PC-9 (cell line): ENCODE data around the gene SYT7. TPM values are rescaled to one million over a fixed set of nuclear protein-coding genes. Genes with fewer than 3 reads are reported as not detected.
A peak's percentile ranks its signal among the peaks of the same experiment; 100 is the strongest.

Experiments
- Bru-seq: library from RNA; stranded (reverse); fragments of 400-500 nt; gene quantifications from one replicate; lab custom pipeline; 2021; lab: Mats Ljungman, UMichigan
- BruChase-seq, 2 experiments: library from RNA; stranded (reverse); fragments of 400-500 nt; gene quantifications; one replicate each; lab custom pipeline; 2021; lab: Mats Ljungman, UMichigan
- BruUV-seq: library from RNA; stranded (reverse); fragments of 400-500 nt; replicated peaks from 2 replicates; lab custom pipeline; 2021; lab: Mats Ljungman, UMichigan
- CTCF ChIA-PET: fragments of 300-600 bp; sonication (Branson Sonifier 250); formaldehyde crosslinking; loops from one replicate; lab custom pipeline; 2022; ENCODE audit warnings: antibody characterized with exemption; lab: Charles Lee
- POLR2A ChIA-PET: fragments of 300-600 bp; sonication (Branson Sonifier 250); formaldehyde crosslinking; loops from one replicate; lab custom pipeline; 2022; ENCODE audit warnings: antibody characterized with exemption; ENCODE audit not compliant: unreplicated experiment; lab: Charles Lee
- DNase-seq, 2 experiments: peaks; one replicate each; pipeline versions ENCODE4 v3.0.0 to v3.0.0-alpha.2; 2015 to 2022; ENCODE audit warnings: mixed read lengths in 1 of 2
- H2AFZ ChIP-seq: fragments of 200-600 bp; sonication (generic); 2 replicates; pipeline ENCODE4 v1.8.1; 2017; ENCODE audit warnings: antibody characterized with exemption
- H3F3A ChIP-seq: fragments of 200-600 bp; sonication (generic); 2 replicates; pipeline ENCODE4 v1.8.1; 2017; ENCODE audit warnings: antibody characterized with exemption, mild to moderate bottlenecking, low read depth; ENCODE audit not compliant: insufficient read depth
- H3K27ac ChIP-seq: fragments of 200-600 bp; sonication (generic); 2 replicates; pipeline ENCODE4 v1.6.1; 2016; ENCODE audit warnings: mixed run types
- H3K27me3 ChIP-seq: fragments of 200-600 bp; sonication (generic); 2 replicates; pipeline ENCODE4 v1.6.1; 2016; ENCODE audit warnings: low read depth, mixed run types; ENCODE audit not compliant: insufficient read depth
- H3K36me3 ChIP-seq: fragments of 200-600 bp; sonication (generic); 2 replicates; pipeline ENCODE4 v1.6.1; 2016; ENCODE audit warnings: low read depth, mixed run types
- H3K4me1 ChIP-seq: fragments of 200-600 bp; sonication (generic); replicated peaks from 2 replicates; pipeline ENCODE4 v1.6.1; 2016; ENCODE audit warnings: mixed run types; ENCODE audit not compliant: insufficient read depth
- H3K4me2 ChIP-seq: fragments of 200-600 bp; sonication (generic); 2 replicates; pipeline ENCODE4 v1.6.1; 2017; ENCODE audit warnings: mixed run types
- H3K4me3 ChIP-seq: fragments of 200-600 bp; sonication (generic); 2 replicates; pipeline ENCODE4 v1.6.1; 2016; ENCODE audit warnings: mixed run types
- H3K79me2 ChIP-seq: fragments of 200-600 bp; sonication (generic); 2 replicates; pipeline ENCODE4 v1.6.1; 2017; ENCODE audit warnings: low read depth, mixed run types
- H3K9me2 ChIP-seq: fragments of 200-600 bp; sonication (generic); 2 replicates; pipeline ENCODE4 v1.8.1; 2017; ENCODE audit warnings: mild to moderate bottlenecking; ENCODE audit not compliant: insufficient read depth
- H3K9me3 ChIP-seq: fragments of 200-600 bp; sonication (generic); 2 replicates; pipeline ENCODE4 v1.8.1; 2016; ENCODE audit warnings: low read depth; ENCODE audit not compliant: insufficient read depth
- H4K20me1 ChIP-seq: fragments of 200-600 bp; sonication (generic); 2 replicates; pipeline ENCODE4 v1.8.1; 2017; ENCODE audit not compliant: insufficient read depth
- CTCF ChIP-seq: fragments of 200-600 bp; sonication (generic); conservative IDR thresholded peaks from 2 replicates; pipeline ENCODE4 v1.6.1; 2017; ENCODE audit warnings: mixed run types, antibody characterized with exemption, mild to moderate bottlenecking, moderate library complexity
- EZH2 ChIP-seq: fragments of 200-600 bp; sonication (generic); IDR thresholded peaks from 2 replicates; pipeline ENCODE4 v1.8.0; 2017; ENCODE audit warnings: antibody characterized with exemption, low read depth
- intact Hi-C: fragments of 100-400 bp; cut with micrococcal nuclease; formaldehyde crosslinking; loops from one replicate; pipeline ENCODE4 v1.10.0; 2022; ENCODE audit not compliant: unreplicated experiment
- long read RNA-seq: library from polyadenylated mRNA; stranded (forward); transcript quantifications from one replicate; pipeline ENCODE4 v2.0.0, GENCODE V29; 2022
- total RNA-seq: library from RNA; stranded (reverse); gene quantifications from 2 replicates; pipeline ENCODE4 v1.2.3, GENCODE V29; 2021

SYT7 gene, protein sequence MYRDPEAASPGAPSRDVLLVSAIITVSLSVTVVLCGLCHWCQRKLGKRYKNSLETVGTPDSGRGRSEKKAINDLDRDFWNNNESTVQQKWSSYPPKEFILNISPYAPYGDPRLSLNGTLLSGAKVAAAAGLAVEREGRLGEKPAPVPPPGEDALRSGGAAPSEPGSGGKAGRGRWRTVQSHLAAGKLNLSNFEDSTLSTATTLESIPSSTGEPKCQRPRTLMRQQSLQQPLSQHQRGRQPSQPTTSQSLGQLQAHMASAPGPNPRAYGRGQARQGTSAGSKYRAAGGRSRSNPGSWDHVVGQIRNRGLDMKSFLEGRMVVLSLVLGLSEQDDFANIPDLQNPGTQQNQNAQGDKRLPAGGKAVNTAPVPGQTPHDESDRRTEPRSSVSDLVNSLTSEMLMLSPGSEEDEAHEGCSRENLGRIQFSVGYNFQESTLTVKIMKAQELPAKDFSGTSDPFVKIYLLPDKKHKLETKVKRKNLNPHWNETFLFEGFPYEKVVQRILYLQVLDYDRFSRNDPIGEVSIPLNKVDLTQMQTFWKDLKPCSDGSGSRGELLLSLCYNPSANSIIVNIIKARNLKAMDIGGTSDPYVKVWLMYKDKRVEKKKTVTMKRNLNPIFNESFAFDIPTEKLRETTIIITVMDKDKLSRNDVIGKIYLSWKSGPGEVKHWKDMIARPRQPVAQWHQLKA
- total RNA-seq: 4.0 and 8.9 TPM in 2 replicates
- percentile 22 among the genes with signal in this experiment for Bru-seq, nascent RNA
- BruChase-seq, experiment 1, labeled RNA remaining after a 2-hour chase: percentile 43 among the genes with signal in this experiment
- BruChase-seq, experiment 2, labeled RNA remaining after a 6-hour chase: percentile 34 among the genes with signal in this experiment
- long read RNA-seq, partial matches to known transcripts: 0 of 1 reads
- long read RNA-seq, other reads (novel, unspliced or antisense): 1 of 1 reads

DNA sequence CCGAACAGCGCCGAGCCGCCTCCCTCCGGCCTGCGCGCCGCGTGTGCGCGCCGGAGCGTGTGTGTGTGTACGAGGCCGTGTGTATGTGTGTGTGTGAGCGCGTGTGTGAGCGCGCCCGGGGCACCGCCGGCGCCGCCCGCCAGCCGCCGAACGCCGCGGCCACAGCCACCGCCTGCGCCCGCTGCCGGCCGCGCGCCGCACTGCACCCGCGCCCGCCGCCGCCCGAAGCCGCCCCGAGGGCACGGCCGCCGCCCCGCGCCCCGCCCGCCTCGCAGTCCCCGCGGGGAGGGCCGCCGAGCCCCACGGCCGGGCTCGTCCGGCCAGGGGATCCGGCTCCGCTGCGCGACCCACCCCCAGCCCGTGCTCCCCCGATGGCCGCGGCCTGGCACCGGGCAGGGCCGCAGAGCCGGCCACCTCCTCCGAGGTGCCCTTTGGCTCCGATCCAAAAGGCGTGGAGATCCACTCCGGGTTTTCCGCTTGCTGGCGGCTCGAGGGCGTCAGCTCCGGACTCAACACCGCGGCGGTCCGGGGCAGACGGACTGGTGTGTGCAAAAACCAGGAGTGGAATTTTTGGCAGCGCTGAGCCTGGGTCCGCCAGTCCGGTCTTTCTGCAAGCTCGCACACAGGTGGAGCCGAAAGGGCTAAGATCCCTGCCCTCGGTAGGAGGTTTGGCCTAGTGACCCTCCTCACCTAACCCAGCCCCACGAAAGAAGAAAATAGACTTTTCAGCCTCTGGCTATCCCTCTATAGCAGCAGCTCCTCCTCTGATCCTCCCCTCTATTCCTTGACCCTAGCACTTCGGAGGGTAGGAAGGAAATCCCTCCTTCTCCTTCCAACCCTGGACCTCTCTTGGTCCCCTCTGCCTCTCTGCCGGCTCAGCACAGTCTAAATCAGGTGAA, at the start of gene SYT7:
TSS of gene SYT7 (minus strand) at position 47 of the 899 bp plus-strand sequence. CDS start 256 bp downstream, outside the sequence.
- TF ChIP-seq CTCF (peak; percentile 28; the same call in 1 of the 2 replicates), EZH2 (no peak)
- peaks cover 4% of the 10 kb centered on the region; the same call in 1 of the 2 replicates for H3K4me1 ChIP-seq
- intact Hi-C loops: loop anchor here (1.0 kb wide), 2 partner anchors 45 to 152 kb away; no protein-coding TSS in a partner anchor
- ChIA-PET CTCF (interaction anchor here (0.6 to 1.0 kb wide), 2 partner anchors 14 to 73 kb away, joined by 3 read pairs; partner anchors contain the start of gene LRRC10B), POLR2A (interaction anchor here (0.5 to 0.7 kb wide), 2 partner anchors 26 to 42 kb away, joined by 7 to 16 read pairs; no protein-coding TSS in a partner anchor)
- no peaks in the 10 kb centered on the region for H3K36me3 ChIP-seq
- peaks cover 1% of the 10 kb centered on the region for H4K20me1 ChIP-seq
- no peak within 1 kb of the TSS; the same call in 1 of the 2 replicates for H2AFZ ChIP-seq
- H3K9me2 ChIP-seq: no peaks in the 10 kb centered on the region
- H3K9me3 ChIP-seq: no peaks in the 10 kb centered on the region
- no peak within 1 kb of the TSS for H3K27ac ChIP-seq
- BruUV-seq: no TSS peak
- H3K4me3 ChIP-seq: peak within 1 kb of the TSS; percentile 57; the same call in 1 of the 2 replicates
- peak within 1 kb of the TSS; percentile 87 for H3K4me2 ChIP-seq
- H3F3A ChIP-seq: no peaks in the 10 kb centered on the region
- peak; percentile 90 to 99 for DNase-seq
- peaks cover 37% of the 10 kb centered on the region for H3K27me3 ChIP-seq
- no peaks in the 10 kb centered on the region for H3K79me2 ChIP-seq

DNA sequence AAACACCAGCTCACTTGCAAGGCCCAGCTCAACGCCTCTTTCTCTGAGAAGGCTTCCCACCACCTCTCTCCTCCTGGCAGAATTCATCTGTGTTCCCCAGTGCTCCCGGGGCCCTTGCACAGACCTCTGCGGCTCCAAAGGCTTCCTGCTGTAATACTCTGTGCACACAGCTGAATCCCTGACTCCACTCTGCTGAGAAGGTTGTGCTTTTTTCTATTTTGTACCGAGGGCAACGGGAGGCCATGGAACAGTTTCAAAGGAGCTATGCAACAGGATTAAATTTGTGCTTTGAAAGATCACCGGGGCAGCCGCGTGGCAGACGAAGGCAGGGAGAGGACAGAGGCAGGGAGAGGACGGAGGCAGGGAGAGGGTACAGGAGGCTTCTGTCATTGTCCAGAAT, 49.2 kb upstream of the SYT7 start:
- POLR2A ChIA-PET: interaction anchor here (0.6 kb wide), 1 partner anchor 23 kb away, joined by 28 read pairs; no protein-coding TSS in a partner anchor
- no peaks in the 10 kb centered on the region for H3K9me3 ChIP-seq
- no peak overlapping the region for H3K27ac ChIP-seq
- H3F3A ChIP-seq: peaks cover 7% of the 10 kb centered on the region
- no TSS peak for BruUV-seq
- no peaks in the 10 kb centered on the region for H4K20me1 ChIP-seq
- no peak overlapping the region for H3K4me3 ChIP-seq
- no peaks in the 10 kb centered on the region for H3K27me3 ChIP-seq
- no peak overlapping the region for H3K4me2 ChIP-seq
- H3K79me2 ChIP-seq: no peaks in the 10 kb centered on the region
- no peaks in the 10 kb centered on the region for H3K9me2 ChIP-seq
- no peak overlapping the region for H2AFZ ChIP-seq
- intact Hi-C loops: no loop called here
- CTCF ChIA-PET: no interaction called here
- H3K4me1 ChIP-seq: peaks cover 30% of the 10 kb centered on the region
- no peak for DNase-seq
- no peaks in the 10 kb centered on the region for H3K36me3 ChIP-seq
- TF ChIP-seq EZH2 (no peak), CTCF (no peak)
